KMS-11 (cell line): ENCODE data around the gene MBIP.

Experiments used
- H2AFZ ChIP-seq: fragments of 200-600 bp; sonication (generic); 2 replicates; pipeline ENCODE4 v1.6.1; 2016; ENCODE audit warnings: antibody characterized with exemption, mixed run types, low read depth
- H3K27ac ChIP-seq: fragments of 200-600 bp; sonication (generic); 2 replicates; pipeline ENCODE4 v1.6.1; 2016; ENCODE audit warnings: mild to moderate bottlenecking, mixed run types
- H3K27me3 ChIP-seq: fragments of 200-600 bp; sonication (generic); 2 replicates; pipeline ENCODE4 v1.6.1; 2017; ENCODE audit warnings: mild to moderate bottlenecking, low read depth, mixed run types, moderate library complexity; ENCODE audit not compliant: insufficient read depth
- H3K36me3 ChIP-seq: fragments of 200-600 bp; sonication (generic); 2 replicates; pipeline ENCODE4 v1.6.1; 2017; ENCODE audit warnings: mild to moderate bottlenecking, mixed run types; ENCODE audit not compliant: insufficient read depth
- H3K4me1 ChIP-seq: fragments of 200-600 bp; sonication (generic); 2 replicates; pipeline ENCODE4 v1.6.1; 2016; ENCODE audit warnings: mild to moderate bottlenecking, low read depth, mixed run types; ENCODE audit not compliant: poor library complexity, severe bottlenecking
- H3K4me2 ChIP-seq: fragments of 200-600 bp; sonication (generic); 2 replicates; pipeline ENCODE4 v1.7.0; 2016; ENCODE audit warnings: mild to moderate bottlenecking, mixed run types
- H3K4me3 ChIP-seq: fragments of 200-600 bp; sonication (generic); IDR thresholded peaks from 2 replicates; pipeline ENCODE4 v1.6.1; 2017; ENCODE audit warnings: low read depth, low read length, mixed read lengths; ENCODE audit not compliant: insufficient read depth
- H3K79me2 ChIP-seq: fragments of 200-600 bp; sonication (generic); 2 replicates; pipeline ENCODE4 v1.6.1; 2016; ENCODE audit warnings: low read depth, mixed run types; ENCODE audit not compliant: insufficient read depth
- H3K9ac ChIP-seq: fragments of 200-600 bp; sonication (generic); 2 replicates; pipeline ENCODE4 v1.6.1; 2016; ENCODE audit warnings: mild to moderate bottlenecking, mixed run types
- H4K20me1 ChIP-seq: fragments of 200-600 bp; sonication (generic); 2 replicates; pipeline ENCODE4 v1.6.1; 2016; ENCODE audit warnings: mild to moderate bottlenecking, mixed run types; ENCODE audit not compliant: insufficient read depth
- CTCF ChIP-seq: fragments of 200-600 bp; sonication (generic); conservative IDR thresholded peaks from 2 replicates; pipeline ENCODE4 v1.6.1; 2017; ENCODE audit warnings: low read depth, mild to moderate bottlenecking, antibody characterized with exemption, low read length, moderate library complexity, mixed read lengths

The MBIP gene

GRCh38 chr14:36293824-36294223 lies 26.6 kb downstream of the MBIP start:
- H3K36me3 ChIP-seq = no peaks in the 10 kb centered on the region
- H3K4me1 ChIP-seq = no peaks in the 10 kb centered on the region
- no peak for TF ChIP-seq CTCF
- no peak overlapping the region for H3K4me2 ChIP-seq
- H3K27ac ChIP-seq = no peak overlapping the region
- H2AFZ ChIP-seq = no peak overlapping the region
- no peaks in the 10 kb centered on the region for H3K27me3 ChIP-seq
- no peaks in the 10 kb centered on the region for H3K79me2 ChIP-seq
- no peak overlapping the region for H3K4me3 ChIP-seq
- no peak overlapping the region for H3K9ac ChIP-seq
- H4K20me1 ChIP-seq = no peaks in the 10 kb centered on the region

GRCh38 chr14:36289954-36290353 lies 30.5 kb downstream of the MBIP start:
- Histone ChIP-seq H3K4me1 (no peaks in the 10 kb centered on the region), H3K79me2 (no peaks in the 10 kb centered on the region), H3K36me3 (no peaks in the 10 kb centered on the region), H3K27ac (no peak overlapping the region), H3K9ac (no peak overlapping the region), H4K20me1 (no peaks in the 10 kb centered on the region), H2AFZ (no peak overlapping the region), H3K27me3 (no peaks in the 10 kb centered on the region), H3K4me2 (no peak overlapping the region), H3K4me3 (no peak overlapping the region)
- TF ChIP-seq CTCF = no peak

GRCh38 chr14:36288496-36288895 lies 31.9 kb downstream of the MBIP start:
- H2AFZ ChIP-seq = no peak overlapping the region
- no peaks in the 10 kb centered on the region for H3K4me1 ChIP-seq
- H3K27me3 ChIP-seq = no peaks in the 10 kb centered on the region
- H3K9ac ChIP-seq = no peak overlapping the region
- no peaks in the 10 kb centered on the region for H4K20me1 ChIP-seq
- no peak for TF ChIP-seq CTCF
- H3K4me2 ChIP-seq = no peak overlapping the region
- H3K27ac ChIP-seq = no peak overlapping the region
- no peak overlapping the region for H3K4me3 ChIP-seq
- H3K36me3 ChIP-seq = no peaks in the 10 kb centered on the region
- H3K79me2 ChIP-seq = no peaks in the 10 kb centered on the region

- Histone ChIP-seq H3K27me3 (no peaks in the 10 kb centered on the region), H3K4me1 (no peaks in the 10 kb centered on the region), H3K9ac (no peak overlapping the region), H3K36me3 (no peaks in the 10 kb centered on the region), H3K4me2 (no peak overlapping the region), H3K79me2 (no peaks in the 10 kb centered on the region), H3K27ac (no peak overlapping the region), H2AFZ (no peak overlapping the region), H3K4me3 (no peak overlapping the region), H4K20me1 (no peaks in the 10 kb centered on the region)
- TF ChIP-seq CTCF = no peak
Measured at GRCh38 chr14:36284971-36285595, 35.4 kb downstream of the MBIP start.
